ENCODE data around the gene FLT3LG. TPM values are rescaled to one million over a fixed set of nuclear protein-coding genes. Genes with fewer than 3 reads are reported as not detected.

The FLT3LG gene
- total and polyA plus RNA-seq, 2 experiments from 2014 or later: 0.49 to 1.8 TPM

- DNase-seq (ENCODE audit: low spot score): no peak
Observed at GRCh38 chr19:49455773-49456172, 18.2 kb upstream of the FLT3LG start.

More at GRCh38 chr19:49455773-49456172, 18.2 kb upstream of the FLT3LG start:
- H3K27ac Mint-ChIP-seq: no peak overlapping the region
- peaks cover 9% of the 10 kb centered on the region; the same call in 2 of the 3 replicates for H3K9me3 Mint-ChIP-seq
- Histone ChIP-seq H3K9me2 (ENCODE audit: insufficient read depth) (no peaks in the 10 kb centered on the region), H2AFZ (no peak overlapping the region), H3K4me2 (no peak overlapping the region), H3K36me3 (ENCODE audit: insufficient read depth) (no peaks in the 10 kb centered on the region), H3K4me1 (ENCODE audit: insufficient read depth) (peaks cover 6% of the 10 kb centered on the region; the same call in 1 of the 2 replicates), H3K27me3 (ENCODE audit: insufficient read depth) (no peaks in the 10 kb centered on the region), H3K79me2 (replicated peaks; ENCODE audit: insufficient read depth) (peaks cover 23% of the 10 kb centered on the region), H3F3A (replicated peaks; ENCODE audit: low read depth) (0 out of 2 replicates have a peak, but pooled peaks cover 4% of the 10 kb centered on the region), H3K4me3 (no peak overlapping the region), H4K20me1 (replicated peaks; ENCODE audit: insufficient read depth) (no peaks in the 10 kb centered on the region), H3K27ac (ENCODE audit: low read depth) (no peak overlapping the region)
- ATAC-seq: no peak
- H3K4me1 Mint-ChIP-seq: peaks cover under 1% of the 10 kb centered on the region
- TF ChIP-seq, protein P1, sequence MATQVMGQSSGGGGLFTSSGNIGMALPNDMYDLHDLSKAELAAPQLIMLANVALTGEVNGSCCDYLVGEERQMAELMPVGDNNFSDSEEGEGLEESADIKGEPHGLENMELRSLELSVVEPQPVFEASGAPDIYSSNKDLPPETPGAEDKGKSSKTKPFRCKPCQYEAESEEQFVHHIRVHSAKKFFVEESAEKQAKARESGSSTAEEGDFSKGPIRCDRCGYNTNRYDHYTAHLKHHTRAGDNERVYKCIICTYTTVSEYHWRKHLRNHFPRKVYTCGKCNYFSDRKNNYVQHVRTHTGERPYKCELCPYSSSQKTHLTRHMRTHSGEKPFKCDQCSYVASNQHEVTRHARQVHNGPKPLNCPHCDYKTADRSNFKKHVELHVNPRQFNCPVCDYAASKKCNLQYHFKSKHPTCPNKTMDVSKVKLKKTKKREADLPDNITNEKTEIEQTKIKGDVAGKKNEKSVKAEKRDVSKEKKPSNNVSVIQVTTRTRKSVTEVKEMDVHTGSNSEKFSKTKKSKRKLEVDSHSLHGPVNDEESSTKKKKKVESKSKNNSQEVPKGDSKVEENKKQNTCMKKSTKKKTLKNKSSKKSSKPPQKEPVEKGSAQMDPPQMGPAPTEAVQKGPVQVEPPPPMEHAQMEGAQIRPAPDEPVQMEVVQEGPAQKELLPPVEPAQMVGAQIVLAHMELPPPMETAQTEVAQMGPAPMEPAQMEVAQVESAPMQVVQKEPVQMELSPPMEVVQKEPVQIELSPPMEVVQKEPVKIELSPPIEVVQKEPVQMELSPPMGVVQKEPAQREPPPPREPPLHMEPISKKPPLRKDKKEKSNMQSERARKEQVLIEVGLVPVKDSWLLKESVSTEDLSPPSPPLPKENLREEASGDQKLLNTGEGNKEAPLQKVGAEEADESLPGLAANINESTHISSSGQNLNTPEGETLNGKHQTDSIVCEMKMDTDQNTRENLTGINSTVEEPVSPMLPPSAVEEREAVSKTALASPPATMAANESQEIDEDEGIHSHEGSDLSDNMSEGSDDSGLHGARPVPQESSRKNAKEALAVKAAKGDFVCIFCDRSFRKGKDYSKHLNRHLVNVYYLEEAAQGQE (IDR thresholded peaks at IDR 0.05; ENCODE audit: unreplicated experiment): no peak
- no peak for TF ChIP-seq STAT1 (IDR thresholded peaks at IDR 0.05; ENCODE audit: unreplicated experiment)
- no peak for TF ChIP-seq EZH2phosphoT487 (IDR thresholded peaks at IDR 0.05; ENCODE audit: unreplicated experiment)
- TF ChIP-seq, protein P2, sequence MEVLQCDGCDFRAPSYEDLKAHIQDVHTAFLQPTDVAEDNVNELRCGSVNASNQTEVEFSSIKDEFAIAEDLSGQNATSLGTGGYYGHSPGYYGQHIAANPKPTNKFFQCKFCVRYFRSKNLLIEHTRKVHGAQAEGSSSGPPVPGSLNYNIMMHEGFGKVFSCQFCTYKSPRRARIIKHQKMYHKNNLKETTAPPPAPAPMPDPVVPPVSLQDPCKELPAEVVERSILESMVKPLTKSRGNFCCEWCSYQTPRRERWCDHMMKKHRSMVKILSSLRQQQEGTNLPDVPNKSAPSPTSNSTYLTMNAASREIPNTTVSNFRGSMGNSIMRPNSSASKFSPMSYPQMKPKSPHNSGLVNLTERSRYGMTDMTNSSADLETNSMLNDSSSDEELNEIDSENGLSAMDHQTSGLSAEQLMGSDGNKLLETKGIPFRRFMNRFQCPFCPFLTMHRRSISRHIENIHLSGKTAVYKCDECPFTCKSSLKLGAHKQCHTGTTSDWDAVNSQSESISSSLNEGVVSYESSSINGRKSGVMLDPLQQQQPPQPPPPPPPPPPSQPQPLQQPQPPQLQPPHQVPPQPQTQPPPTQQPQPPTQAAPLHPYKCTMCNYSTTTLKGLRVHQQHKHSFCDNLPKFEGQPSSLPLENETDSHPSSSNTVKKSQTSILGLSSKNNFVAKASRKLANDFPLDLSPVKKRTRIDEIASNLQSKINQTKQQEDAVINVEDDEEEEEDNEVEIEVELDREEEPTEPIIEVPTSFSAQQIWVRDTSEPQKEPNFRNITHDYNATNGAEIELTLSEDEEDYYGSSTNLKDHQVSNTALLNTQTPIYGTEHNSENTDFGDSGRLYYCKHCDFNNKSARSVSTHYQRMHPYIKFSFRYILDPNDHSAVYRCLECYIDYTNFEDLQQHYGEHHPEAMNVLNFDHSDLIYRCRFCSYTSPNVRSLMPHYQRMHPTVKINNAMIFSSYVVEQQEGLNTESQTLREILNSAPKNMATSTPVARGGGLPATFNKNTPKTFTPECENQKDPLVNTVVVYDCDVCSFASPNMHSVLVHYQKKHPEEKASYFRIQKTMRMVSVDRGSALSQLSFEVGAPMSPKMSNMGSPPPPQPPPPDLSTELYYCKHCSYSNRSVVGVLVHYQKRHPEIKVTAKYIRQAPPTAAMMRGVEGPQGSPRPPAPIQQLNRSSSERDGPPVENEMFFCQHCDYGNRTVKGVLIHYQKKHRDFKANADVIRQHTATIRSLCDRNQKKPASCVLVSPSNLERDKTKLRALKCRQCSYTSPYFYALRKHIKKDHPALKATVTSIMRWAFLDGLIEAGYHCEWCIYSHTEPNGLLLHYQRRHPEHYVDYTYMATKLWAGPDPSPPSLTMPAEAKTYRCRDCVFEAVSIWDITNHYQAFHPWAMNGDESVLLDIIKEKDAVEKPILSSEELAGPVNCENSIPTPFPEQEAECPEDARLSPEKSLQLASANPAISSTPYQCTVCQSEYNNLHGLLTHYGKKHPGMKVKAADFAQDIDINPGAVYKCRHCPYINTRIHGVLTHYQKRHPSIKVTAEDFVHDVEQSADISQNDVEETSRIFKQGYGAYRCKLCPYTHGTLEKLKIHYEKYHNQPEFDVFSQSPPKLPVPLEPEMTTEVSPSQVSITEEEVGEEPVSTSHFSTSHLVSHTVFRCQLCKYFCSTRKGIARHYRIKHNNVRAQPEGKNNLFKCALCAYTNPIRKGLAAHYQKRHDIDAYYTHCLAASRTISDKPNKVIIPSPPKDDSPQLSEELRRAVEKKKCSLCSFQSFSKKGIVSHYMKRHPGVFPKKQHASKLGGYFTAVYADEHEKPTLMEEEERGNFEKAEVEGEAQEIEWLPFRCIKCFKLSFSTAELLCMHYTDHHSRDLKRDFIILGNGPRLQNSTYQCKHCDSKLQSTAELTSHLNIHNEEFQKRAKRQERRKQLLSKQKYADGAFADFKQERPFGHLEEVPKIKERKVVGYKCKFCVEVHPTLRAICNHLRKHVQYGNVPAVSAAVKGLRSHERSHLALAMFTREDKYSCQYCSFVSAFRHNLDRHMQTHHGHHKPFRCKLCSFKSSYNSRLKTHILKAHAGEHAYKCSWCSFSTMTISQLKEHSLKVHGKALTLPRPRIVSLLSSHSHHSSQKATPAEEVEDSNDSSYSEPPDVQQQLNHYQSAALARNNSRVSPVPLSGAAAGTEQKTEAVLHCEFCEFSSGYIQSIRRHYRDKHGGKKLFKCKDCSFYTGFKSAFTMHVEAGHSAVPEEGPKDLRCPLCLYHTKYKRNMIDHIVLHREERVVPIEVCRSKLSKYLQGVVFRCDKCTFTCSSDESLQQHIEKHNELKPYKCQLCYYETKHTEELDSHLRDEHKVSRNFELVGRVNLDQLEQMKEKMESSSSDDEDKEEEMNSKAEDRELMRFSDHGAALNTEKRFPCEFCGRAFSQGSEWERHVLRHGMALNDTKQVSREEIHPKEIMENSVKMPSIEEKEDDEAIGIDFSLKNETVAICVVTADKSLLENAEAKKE (CRISPR knock-in tag; IDR thresholded peaks at IDR 0.05): no peak
- TF ChIP-seq ZNF114 (CRISPR knock-in tag; IDR thresholded peaks at IDR 0.05): no peak
- TF ChIP-seq, protein P3, sequence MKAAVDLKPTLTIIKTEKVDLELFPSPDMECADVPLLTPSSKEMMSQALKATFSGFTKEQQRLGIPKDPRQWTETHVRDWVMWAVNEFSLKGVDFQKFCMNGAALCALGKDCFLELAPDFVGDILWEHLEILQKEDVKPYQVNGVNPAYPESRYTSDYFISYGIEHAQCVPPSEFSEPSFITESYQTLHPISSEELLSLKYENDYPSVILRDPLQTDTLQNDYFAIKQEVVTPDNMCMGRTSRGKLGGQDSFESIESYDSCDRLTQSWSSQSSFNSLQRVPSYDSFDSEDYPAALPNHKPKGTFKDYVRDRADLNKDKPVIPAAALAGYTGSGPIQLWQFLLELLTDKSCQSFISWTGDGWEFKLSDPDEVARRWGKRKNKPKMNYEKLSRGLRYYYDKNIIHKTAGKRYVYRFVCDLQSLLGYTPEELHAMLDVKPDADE (IDR thresholded peaks at IDR 0.05): no peak
- no peak for TF ChIP-seq JUNB (IDR thresholded peaks at IDR 0.05; ENCODE audit: unreplicated experiment)
- no peak for TF ChIP-seq NANOG (IDR thresholded peaks at IDR 0.05; ENCODE audit: borderline replicate concordance)
- no peak for TF ChIP-seq CREB1 (CRISPR knock-in tag; IDR thresholded peaks at IDR 0.05; ENCODE audit: low read depth)
- no peak for TF ChIP-seq EZH2 (IDR thresholded peaks at IDR 0.05; ENCODE audit: low read depth, unreplicated experiment)
- TF ChIP-seq POLR2AphosphoS5 (IDR thresholded peaks at IDR 0.05; ENCODE audit: low read depth): no peak
- TF ChIP-seq ZNF331 (CRISPR knock-in tag; IDR thresholded peaks at IDR 0.05; ENCODE audit: low read depth): no peak
- H3K36me3 Mint-ChIP-seq (ENCODE audit: low read depth): peaks cover 37% of the 10 kb centered on the region
- no peak overlapping the region; the same call in 2 of the 3 replicates for H3K4me3 Mint-ChIP-seq
- peaks cover 19% of the 10 kb centered on the region for H3K27me3 Mint-ChIP-seq (ENCODE audit: insufficient read depth, low read depth, poor library complexity)
